GM23338 (cell line): ENCODE measurements around the gene SH2D6.

Experiments
- EZH2 ChIP-seq: fragments of 200-600 bp; sonication (generic); IDR thresholded peaks from one replicate; pipeline ENCODE4 v1.8.0; 2017; ENCODE audit warnings: antibody characterized with exemption, mild to moderate bottlenecking, low read depth; ENCODE audit not compliant: unreplicated experiment
- EZH2phosphoT487 ChIP-seq: fragments of 200-600 bp; sonication (generic); IDR thresholded peaks from one replicate; pipeline ENCODE4 v1.8.1; 2018; ENCODE audit warnings: antibody characterized with exemption; ENCODE audit not compliant: unreplicated experiment
- JUNB ChIP-seq: IDR thresholded peaks from one replicate; pipeline ENCODE4 v1.6.1; 2016; ENCODE audit warnings: antibody characterized with exemption; ENCODE audit not compliant: unreplicated experiment
- POLR2AphosphoS5 ChIP-seq: IDR thresholded peaks from 2 replicates; pipeline ENCODE4 v1.6.1; 2016; ENCODE audit warnings: antibody characterized with exemption, low read depth
- ZNF331 ChIP-seq: fragments of 250-450 bp; sonication (Bioruptor Pico); IDR thresholded peaks from 2 replicates; pipeline ENCODE4 v1.5.0; 2020; ENCODE audit warnings: low read depth, mild to moderate bottlenecking, moderate library complexity
- TF ChIP-seq, protein P1 (sequence below), 2 experiments: fragments of 200-600 bp in 1 of 2; sonication (generic) in 1 of 2; conservative IDR thresholded peaks; 2 replicates each; pipeline versions ENCODE4 v1.5.1 to v1.6.1; 2016 to 2017; ENCODE audit warnings: antibody characterized with exemption in 2 of 2, low read depth in 2 of 2, mild to moderate bottlenecking in 2 of 2, moderate library complexity in 1 of 2

DNA sequence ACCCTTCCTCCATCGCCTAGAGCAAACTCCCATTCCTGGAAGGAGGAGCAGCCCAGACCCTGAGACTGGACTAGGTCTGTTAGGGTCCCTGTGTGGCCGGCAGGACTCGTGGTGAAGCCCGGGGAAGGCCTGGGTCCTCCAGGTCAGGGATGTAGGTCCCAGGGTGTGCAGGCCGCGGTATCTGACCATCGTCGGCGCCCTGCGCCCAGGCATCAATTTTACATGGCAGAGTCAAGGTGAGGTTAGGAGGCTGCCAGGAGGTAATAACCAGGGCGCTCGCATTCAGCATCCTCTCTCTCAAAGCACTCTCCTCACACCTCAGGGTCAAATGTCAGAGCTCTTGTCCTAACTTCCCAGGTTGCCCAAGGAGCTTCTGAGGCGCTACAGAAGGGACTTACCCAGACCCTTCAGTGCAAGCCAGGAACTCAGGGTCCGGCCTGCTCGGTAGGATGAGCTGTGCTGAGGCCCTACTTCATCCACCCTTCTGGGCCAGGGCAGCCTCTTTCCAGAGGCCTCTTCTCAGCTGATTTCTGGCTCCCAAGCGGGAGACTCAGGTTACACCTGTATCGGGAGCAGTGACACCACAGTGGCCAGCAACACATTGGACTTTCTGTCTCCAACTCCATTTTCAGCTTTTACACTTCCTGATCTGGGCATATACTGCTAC, 628 bp downstream of the SH2D6 start:
- TF ChIP-seq, protein P1, sequence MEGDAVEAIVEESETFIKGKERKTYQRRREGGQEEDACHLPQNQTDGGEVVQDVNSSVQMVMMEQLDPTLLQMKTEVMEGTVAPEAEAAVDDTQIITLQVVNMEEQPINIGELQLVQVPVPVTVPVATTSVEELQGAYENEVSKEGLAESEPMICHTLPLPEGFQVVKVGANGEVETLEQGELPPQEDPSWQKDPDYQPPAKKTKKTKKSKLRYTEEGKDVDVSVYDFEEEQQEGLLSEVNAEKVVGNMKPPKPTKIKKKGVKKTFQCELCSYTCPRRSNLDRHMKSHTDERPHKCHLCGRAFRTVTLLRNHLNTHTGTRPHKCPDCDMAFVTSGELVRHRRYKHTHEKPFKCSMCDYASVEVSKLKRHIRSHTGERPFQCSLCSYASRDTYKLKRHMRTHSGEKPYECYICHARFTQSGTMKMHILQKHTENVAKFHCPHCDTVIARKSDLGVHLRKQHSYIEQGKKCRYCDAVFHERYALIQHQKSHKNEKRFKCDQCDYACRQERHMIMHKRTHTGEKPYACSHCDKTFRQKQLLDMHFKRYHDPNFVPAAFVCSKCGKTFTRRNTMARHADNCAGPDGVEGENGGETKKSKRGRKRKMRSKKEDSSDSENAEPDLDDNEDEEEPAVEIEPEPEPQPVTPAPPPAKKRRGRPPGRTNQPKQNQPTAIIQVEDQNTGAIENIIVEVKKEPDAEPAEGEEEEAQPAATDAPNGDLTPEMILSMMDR (conservative IDR thresholded peaks at IDR 0.05; ENCODE audit: low read depth in 2 of 2) = no peak
- TF ChIP-seq EZH2phosphoT487 (no peak), POLR2AphosphoS5 (no peak), JUNB (no peak), EZH2 (no peak), ZNF331 (CRISPR knock-in tag) (no peak)
